DND-41 (cell line): Measurements from ENCODE around the gene SLC6A3.
A peak's percentile ranks its signal among the peaks of the same experiment; 100 is the strongest.

Experiments used
- ATAC-seq: fragments of 200-7000 bp; cut with Tn5 transposase; 3 replicates; pipeline ENCODE4 v1.9.1; 2021; ENCODE audit warnings: low read depth; ENCODE audit not compliant: insufficient read depth
- DNase-seq: peaks from one replicate; pipeline ENCODE4 v3.0.0-alpha.2; 2020
- H2AFZ ChIP-seq: 2 replicates; pipeline ENCODE4 v1.6.0; 2012; ENCODE audit warnings: low read depth, low read length
- H3K27ac ChIP-seq: 2 replicates; pipeline ENCODE4 v1.5.1; 2012; ENCODE audit warnings: low read length, inconsistent platforms
- H3K27me3 ChIP-seq: fragments of 200-600 bp; sonication (generic); 2 replicates; pipeline ENCODE4 v1.6.0; 2012; ENCODE audit warnings: low read length, mild to moderate bottlenecking, inconsistent platforms; ENCODE audit not compliant: insufficient read depth, poor library complexity
- H3K36me3 ChIP-seq: 2 replicates; pipeline ENCODE4 v1.5.1; 2012; ENCODE audit warnings: low read length, inconsistent platforms; ENCODE audit not compliant: insufficient read depth
- H3K4me1 ChIP-seq: 2 replicates; pipeline ENCODE4 v1.5.1; 2012; ENCODE audit warnings: mild to moderate bottlenecking, low read length; ENCODE audit not compliant: insufficient read depth
- H3K4me2 ChIP-seq: 2 replicates; pipeline ENCODE4 v1.6.0; 2012; ENCODE audit warnings: mild to moderate bottlenecking, moderate library complexity, low read length, inconsistent platforms; ENCODE audit not compliant: insufficient read depth
- H3K4me3 ChIP-seq, 2 experiments: fragments of 200-600 bp in 1 of 2; shearing (Covaris generic) in 1 of 2; 2 replicates each; pipeline ENCODE4 v1.5.1; 2012 to 2016; ENCODE audit warnings: inconsistent platforms in 2 of 2, low read length in 2 of 2, mild to moderate bottlenecking in 2 of 2, low read depth in 1 of 2, moderate library complexity in 1 of 2
- H3K79me2 ChIP-seq: 2 replicates; pipeline ENCODE4 v1.6.0; 2012; ENCODE audit warnings: low read length, inconsistent platforms; ENCODE audit not compliant: insufficient read depth
- H3K9ac ChIP-seq: 2 replicates; pipeline ENCODE4 v1.6.0; 2012; ENCODE audit warnings: low read depth, mild to moderate bottlenecking, inconsistent platforms, low read length, moderate library complexity
- H3K9me3 ChIP-seq: 2 replicates; pipeline ENCODE4 v1.5.1; 2012; ENCODE audit warnings: low read length, moderate library complexity, mild to moderate bottlenecking, inconsistent platforms; ENCODE audit not compliant: insufficient read depth, severe bottlenecking
- H4K20me1 ChIP-seq: 2 replicates; pipeline ENCODE4 v1.6.0; 2012; ENCODE audit warnings: low read length; ENCODE audit not compliant: insufficient read depth
- EZH2 ChIP-seq: IDR thresholded peaks from 3 replicates; pipeline ENCODE4 v1.6.1; 2012; ENCODE audit warnings: borderline replicate concordance, low read depth, mild to moderate bottlenecking, moderate library complexity, low read length, inconsistent platforms; ENCODE audit not compliant: severe bottlenecking
- TF ChIP-seq, protein P1 (sequence below): IDR thresholded peaks from 2 replicates; pipeline ENCODE4 v1.5.1; 2012; ENCODE audit warnings: borderline replicate concordance, low read length, moderate library complexity, mild to moderate bottlenecking; ENCODE audit not compliant: poor library complexity, severe bottlenecking; ENCODE audit errors: extremely low read depth

The SLC6A3 gene

GRCh38 chr5:1386274-1386717 is 58.9 kb downstream of the SLC6A3 start:
- TF ChIP-seq, protein P1, sequence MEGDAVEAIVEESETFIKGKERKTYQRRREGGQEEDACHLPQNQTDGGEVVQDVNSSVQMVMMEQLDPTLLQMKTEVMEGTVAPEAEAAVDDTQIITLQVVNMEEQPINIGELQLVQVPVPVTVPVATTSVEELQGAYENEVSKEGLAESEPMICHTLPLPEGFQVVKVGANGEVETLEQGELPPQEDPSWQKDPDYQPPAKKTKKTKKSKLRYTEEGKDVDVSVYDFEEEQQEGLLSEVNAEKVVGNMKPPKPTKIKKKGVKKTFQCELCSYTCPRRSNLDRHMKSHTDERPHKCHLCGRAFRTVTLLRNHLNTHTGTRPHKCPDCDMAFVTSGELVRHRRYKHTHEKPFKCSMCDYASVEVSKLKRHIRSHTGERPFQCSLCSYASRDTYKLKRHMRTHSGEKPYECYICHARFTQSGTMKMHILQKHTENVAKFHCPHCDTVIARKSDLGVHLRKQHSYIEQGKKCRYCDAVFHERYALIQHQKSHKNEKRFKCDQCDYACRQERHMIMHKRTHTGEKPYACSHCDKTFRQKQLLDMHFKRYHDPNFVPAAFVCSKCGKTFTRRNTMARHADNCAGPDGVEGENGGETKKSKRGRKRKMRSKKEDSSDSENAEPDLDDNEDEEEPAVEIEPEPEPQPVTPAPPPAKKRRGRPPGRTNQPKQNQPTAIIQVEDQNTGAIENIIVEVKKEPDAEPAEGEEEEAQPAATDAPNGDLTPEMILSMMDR = no peak
- TF ChIP-seq EZH2 = peak; percentile 57
- Histone ChIP-seq H3K27me3 (peaks cover 6% of the 10 kb centered on the region), H3K4me3 (peak overlapping the region; percentile 28 to 60; a peak in 3 of 4 replicates), H3K4me2 (peak overlapping the region; percentile 86), H3K9ac (peak overlapping the region; percentile 68), H3K4me1 (peaks cover 20% of the 10 kb centered on the region), H3K27ac (peak overlapping the region; percentile 57), H4K20me1 (no peaks in the 10 kb centered on the region), H3K36me3 (no peaks in the 10 kb centered on the region), H3K79me2 (no peaks in the 10 kb centered on the region), H2AFZ (peak overlapping the region; percentile 82), H3K9me3 (no peaks in the 10 kb centered on the region)
- ATAC-seq = peak; percentile 81
- peak; percentile 68 for DNase-seq

GRCh38 chr5:1385395-1386273 is 59.6 kb downstream of the SLC6A3 start:
- ATAC-seq (peak; percentile 92), DNase-seq (peak; percentile 79)
- Histone ChIP-seq H3K4me1 (peaks cover 20% of the 10 kb centered on the region), H4K20me1 (no peaks in the 10 kb centered on the region), H3K27me3 (peaks cover 6% of the 10 kb centered on the region), H3K36me3 (no peaks in the 10 kb centered on the region), H3K4me3 (peak overlapping the region; percentile 28 to 60; a peak in 3 of 4 replicates), H2AFZ (peak overlapping the region; percentile 82), H3K9me3 (no peaks in the 10 kb centered on the region), H3K9ac (peak overlapping the region; percentile 68), H3K27ac (peak overlapping the region; percentile 57), H3K79me2 (no peaks in the 10 kb centered on the region), H3K4me2 (peak overlapping the region; percentile 86)
- TF ChIP-seq EZH2 = no peak
- TF ChIP-seq, protein P1 = peak; percentile 9

DNA sequence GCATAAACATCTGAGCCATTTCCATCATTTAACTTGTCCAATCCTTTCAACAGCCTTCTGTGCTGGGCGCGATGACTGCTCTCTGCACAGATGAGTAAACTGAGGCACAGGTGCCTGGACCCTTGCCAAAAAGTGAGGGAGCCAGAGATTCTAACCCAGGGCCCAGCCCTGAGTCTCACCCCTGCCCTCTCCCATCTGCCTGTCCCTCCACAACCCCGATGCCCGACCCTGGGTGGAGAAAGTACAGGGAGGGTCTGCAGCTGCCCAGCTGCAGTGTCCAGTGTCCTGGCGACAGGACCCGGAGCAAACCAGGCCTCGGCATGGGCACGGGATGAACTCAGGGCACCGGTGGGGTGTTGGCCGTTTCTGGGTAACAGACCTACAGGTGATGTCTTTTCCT is 60.7 kb downstream of the SLC6A3 start:
- Histone ChIP-seq H3K27me3 (peaks cover 6% of the 10 kb centered on the region), H3K4me2 (no peak overlapping the region), H4K20me1 (no peaks in the 10 kb centered on the region), H3K36me3 (no peaks in the 10 kb centered on the region), H3K27ac (no peak overlapping the region), H3K9ac (no peak overlapping the region), H3K9me3 (no peaks in the 10 kb centered on the region), H3K4me1 (peaks cover 20% of the 10 kb centered on the region), H3K4me3 (no peak overlapping the region), H2AFZ (no peak overlapping the region), H3K79me2 (no peaks in the 10 kb centered on the region)
- DNase-seq = no peak
- ATAC-seq = no peak
- TF ChIP-seq, protein P1 = no peak
- TF ChIP-seq EZH2 = no peak
